ENCODE measurements around the gene C2CD5.

DNA sequence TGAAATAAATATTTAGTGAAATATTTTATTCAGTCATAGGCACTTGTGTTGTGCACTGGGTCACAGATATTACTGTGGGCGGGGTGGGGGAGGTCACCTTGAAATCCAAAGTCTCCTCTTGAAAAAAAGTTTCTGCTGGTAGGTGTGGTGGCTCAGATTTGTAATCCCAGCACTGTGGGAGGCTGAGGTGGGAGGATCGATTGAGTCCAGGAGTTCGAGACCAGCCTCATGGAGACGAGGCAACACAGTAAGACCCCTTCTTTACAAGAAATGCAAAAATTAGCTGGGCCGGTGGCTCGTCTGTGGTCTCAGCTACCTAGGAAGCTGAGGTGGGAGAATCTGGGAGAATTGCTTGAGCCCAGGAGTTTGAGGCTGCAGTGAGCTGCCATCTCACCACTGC is 913 bp upstream of the C2CD5 start:
- no peak for TF ChIP-seq EZH2 (IDR thresholded peaks at IDR 0.05; ENCODE audit: low read length, missing control alignments)
- TF ChIP-seq, protein P1, sequence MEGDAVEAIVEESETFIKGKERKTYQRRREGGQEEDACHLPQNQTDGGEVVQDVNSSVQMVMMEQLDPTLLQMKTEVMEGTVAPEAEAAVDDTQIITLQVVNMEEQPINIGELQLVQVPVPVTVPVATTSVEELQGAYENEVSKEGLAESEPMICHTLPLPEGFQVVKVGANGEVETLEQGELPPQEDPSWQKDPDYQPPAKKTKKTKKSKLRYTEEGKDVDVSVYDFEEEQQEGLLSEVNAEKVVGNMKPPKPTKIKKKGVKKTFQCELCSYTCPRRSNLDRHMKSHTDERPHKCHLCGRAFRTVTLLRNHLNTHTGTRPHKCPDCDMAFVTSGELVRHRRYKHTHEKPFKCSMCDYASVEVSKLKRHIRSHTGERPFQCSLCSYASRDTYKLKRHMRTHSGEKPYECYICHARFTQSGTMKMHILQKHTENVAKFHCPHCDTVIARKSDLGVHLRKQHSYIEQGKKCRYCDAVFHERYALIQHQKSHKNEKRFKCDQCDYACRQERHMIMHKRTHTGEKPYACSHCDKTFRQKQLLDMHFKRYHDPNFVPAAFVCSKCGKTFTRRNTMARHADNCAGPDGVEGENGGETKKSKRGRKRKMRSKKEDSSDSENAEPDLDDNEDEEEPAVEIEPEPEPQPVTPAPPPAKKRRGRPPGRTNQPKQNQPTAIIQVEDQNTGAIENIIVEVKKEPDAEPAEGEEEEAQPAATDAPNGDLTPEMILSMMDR (conservative IDR thresholded peaks at IDR 0.05 in 1 of 2, IDR thresholded peaks at IDR 0.05 in 1 of 2; ENCODE audit: low read depth in 1 of 2, low read length in 2 of 2), result no peak
